Sciatic nerve (tissue), 2 donors: ENCODE measurements around the gene MLH3. TPM values are rescaled to one million over a fixed set of nuclear protein-coding genes. Genes with fewer than 3 reads are reported as not detected.

Source experiments
- ATAC-seq: fragments of 200-7000 bp; cut with Tn5 transposase; one replicate; pipeline ENCODE4 v1.9.1; 2020; ENCODE audit warnings: mild to moderate bottlenecking, moderate library complexity
- DNase-seq: peaks from one replicate; pipeline ENCODE4 v3.0.0-alpha.2; 2020; ENCODE audit warnings: low spot score
- intact Hi-C: fragments of 100-400 bp; cut with DNase I; formaldehyde crosslinking; loops from one replicate; pipeline ENCODE4 v1.14.2; 2022
- total RNA-seq: library from RNA; stranded (reverse); fragmentation: NEBNext Ultra II Directional; extraction: Animal tissue kit (Norgen Biotek cat#: 25700); gene quantifications from one replicate; pipeline ENCODE4 v1.2.1, GENCODE V29; 2021
- donor health status: DM: no; HTN: no; CAD: no.
- donor health status: DM: no; HTN: no; CAD: no.

The MLH3 gene
- total RNA-seq, 1 donor from 2014 or later, result 46.6 TPM

GRCh38 chr14:74977164-74977900, 73.9 kb downstream of the MLH3 start:
- no peak for ATAC-seq
- DNase-seq, result no peak
- intact Hi-C loops, result no loop called here

GRCh38 chr14:74976264-74977113, 74.8 kb downstream of the MLH3 start:
- intact Hi-C loops, result no loop called here
- ATAC-seq (no peak), DNase-seq (no peak)

GRCh38 chr14:74975059-74975810, 76.0 kb downstream of the MLH3 start:
- peak; percentile 92 for DNase-seq

GRCh38 chr14:74974364-74975058, 76.8 kb downstream of the MLH3 start:
- intact Hi-C loops, result no loop called here
- peak; percentile 63 for DNase-seq
- ATAC-seq, result peak; percentile 60

More at GRCh38 chr14:74975059-74975810, 76.0 kb downstream of the MLH3 start:
- ATAC-seq, result peak; percentile 84
- intact Hi-C loops, result no loop called here

- intact Hi-C loops, result no loop called here
- no peak for ATAC-seq
- no peak for DNase-seq
These were observed 77.3 kb downstream of the MLH3 start for GRCh38 chr14:74973905-74974363.

- DNase-seq (no peak), ATAC-seq (peak; percentile 54)
- intact Hi-C loops, result no loop called here
These were observed 78.1 kb downstream of the MLH3 start for GRCh38 chr14:74973003-74973653.

- ATAC-seq (no peak), DNase-seq (no peak)
- intact Hi-C loops, result no loop called here
These were observed 82.5 kb downstream of the MLH3 start for GRCh38 chr14:74968811-74969210.

GRCh38 chr14:74965486-74966153, 85.6 kb downstream of the MLH3 start:
- intact Hi-C loops, result no loop called here
- no peak for DNase-seq

GRCh38 chr14:74964787-74965485, 86.3 kb downstream of the MLH3 start:
- intact Hi-C loops, result no loop called here
- ATAC-seq (no peak), DNase-seq (no peak)

More at GRCh38 chr14:74965486-74966153, 85.6 kb downstream of the MLH3 start:
- ATAC-seq, result no peak

Other genes starting within 250 kb of the MLH3 start
- gene PROX2, start 175.3 kb downstream of the MLH3 start, total RNA-seq, result not detected
- gene DLST, start 169.6 kb downstream of the MLH3 start, total RNA-seq, result 79.6 TPM
- 4.7 TPM for gene RPS6KL1, start 128.2 kb downstream of the MLH3 start, total RNA-seq
- 12.4 TPM for gene PGF, start 95.9 kb downstream of the MLH3 start, total RNA-seq
- gene EIF2B2, start 48.5 kb downstream of the MLH3 start, total RNA-seq, result 30.8 TPM
- gene ACYP1, start 12.6 kb upstream of the MLH3 start, total RNA-seq, result 14.0 TPM
- gene ZC2HC1C, start 18.2 kb upstream of the MLH3 start, total RNA-seq, result 2.5 TPM
- gene NEK9, start 75.6 kb upstream of the MLH3 start, total RNA-seq, result 111 TPM
- gene TMED10, start 125.1 kb upstream of the MLH3 start, total RNA-seq, result 256 TPM
- 209 TPM for gene FOS, start 227.4 kb upstream of the MLH3 start, total RNA-seq